ENCODE results near the gene CES3. TPM values are rescaled to one million over a fixed set of nuclear protein-coding genes. Genes with fewer than 3 reads are reported as not detected.
"Not testable (repeated sequence)": the region's sequence is repeated elsewhere in the genome, so short reads cannot be mapped to it uniquely, and the experiment has no call there.

CES3 gene
- total RNA-seq, 2 experiments from 2014 or later = 1.4 to 2.7 TPM

DNA sequence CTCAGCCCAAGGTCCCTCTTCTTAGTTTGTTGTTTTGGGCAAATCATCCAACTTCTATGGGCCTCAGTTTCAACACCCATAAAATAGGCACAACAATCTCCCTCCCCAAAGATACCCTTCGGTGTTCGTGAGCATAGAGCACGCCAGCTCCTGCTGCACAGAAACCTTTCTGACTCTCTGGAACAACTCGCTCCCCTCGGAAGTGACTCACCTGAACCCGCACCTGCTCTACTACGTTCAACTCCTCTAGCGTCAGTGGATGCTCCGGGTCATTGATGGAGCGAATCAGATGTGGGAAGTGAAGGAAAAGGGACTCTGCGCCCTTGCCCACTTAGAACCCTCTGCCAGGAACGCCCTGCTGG lies 27.3 kb upstream of the CES3 start:
- no peak for DNase-seq (ENCODE audit: low spot score)
- Histone ChIP-seq H3K27ac (ENCODE audit: low read depth, low read length, poor library complexity, severe bottlenecking) (peak overlapping the region; percentile 34), H2AFZ (ENCODE audit: low read length) (peak overlapping the region; percentile 75), H3K79me2 (ENCODE audit: insufficient read depth, low read depth, low read length) (peaks cover 7% of the 10 kb centered on the region; the same call in 1 of the 2 replicates), H3K9me2 (ENCODE audit: insufficient read depth, low read length) (no peaks in the 10 kb centered on the region), H3K4me2 (ENCODE audit: low read length) (peak overlapping the region; percentile 95), H3K9me3 (ENCODE audit: low read length) (no peaks in the 10 kb centered on the region), H4K20me1 (ENCODE audit: insufficient read depth, low read length) (no peaks in the 10 kb centered on the region), H3K4me3 (ENCODE audit: low read depth, low read length, poor library complexity, severe bottlenecking) (peak overlapping the region; percentile 88), H3K36me3 (ENCODE audit: insufficient read depth, low read length) (peaks cover 8% of the 10 kb centered on the region; the same call in 1 of the 2 replicates), H3K4me1 (ENCODE audit: insufficient read depth, low read length, poor library complexity, severe bottlenecking) (peaks cover 12% of the 10 kb centered on the region)
- TSS peak; percentile 58 for BruUV-seq (replicated peaks)
- ChIA-PET CTCF (ENCODE audit: unreplicated experiment) (no interaction called here), POLR2A (no interaction called here)
- intact Hi-C loops (cut with micrococcal nuclease; ENCODE audit: unreplicated experiment) = loop anchor here (5.0 kb wide), 1 partner anchor 36 kb away; no protein-coding TSS in a partner anchor
- TF ChIP-seq EZH2phosphoT487 (IDR thresholded peaks at IDR 0.05; ENCODE audit: borderline replicate concordance, low read depth, low read length) = no peak
- TF ChIP-seq, protein P1, sequence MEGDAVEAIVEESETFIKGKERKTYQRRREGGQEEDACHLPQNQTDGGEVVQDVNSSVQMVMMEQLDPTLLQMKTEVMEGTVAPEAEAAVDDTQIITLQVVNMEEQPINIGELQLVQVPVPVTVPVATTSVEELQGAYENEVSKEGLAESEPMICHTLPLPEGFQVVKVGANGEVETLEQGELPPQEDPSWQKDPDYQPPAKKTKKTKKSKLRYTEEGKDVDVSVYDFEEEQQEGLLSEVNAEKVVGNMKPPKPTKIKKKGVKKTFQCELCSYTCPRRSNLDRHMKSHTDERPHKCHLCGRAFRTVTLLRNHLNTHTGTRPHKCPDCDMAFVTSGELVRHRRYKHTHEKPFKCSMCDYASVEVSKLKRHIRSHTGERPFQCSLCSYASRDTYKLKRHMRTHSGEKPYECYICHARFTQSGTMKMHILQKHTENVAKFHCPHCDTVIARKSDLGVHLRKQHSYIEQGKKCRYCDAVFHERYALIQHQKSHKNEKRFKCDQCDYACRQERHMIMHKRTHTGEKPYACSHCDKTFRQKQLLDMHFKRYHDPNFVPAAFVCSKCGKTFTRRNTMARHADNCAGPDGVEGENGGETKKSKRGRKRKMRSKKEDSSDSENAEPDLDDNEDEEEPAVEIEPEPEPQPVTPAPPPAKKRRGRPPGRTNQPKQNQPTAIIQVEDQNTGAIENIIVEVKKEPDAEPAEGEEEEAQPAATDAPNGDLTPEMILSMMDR (conservative IDR thresholded peaks at IDR 0.05; ENCODE audit: low read length) = no peak

- peak within 1 kb of the TSS; percentile 95 for H3K4me2 ChIP-seq (ENCODE audit: low read length)
- H3K4me3 ChIP-seq (ENCODE audit: low read depth, low read length, poor library complexity, severe bottlenecking) = peak within 1 kb of the TSS; percentile 88
- no peaks in the 10 kb centered on the region for H4K20me1 ChIP-seq (ENCODE audit: insufficient read depth, low read length)
- H3K36me3 ChIP-seq (ENCODE audit: insufficient read depth, low read length) = peaks cover 8% of the 10 kb centered on the region; the same call in 1 of the 2 replicates
- no peaks in the 10 kb centered on the region for H3K9me2 ChIP-seq (ENCODE audit: insufficient read depth, low read length)
- peak within 1 kb of the TSS; percentile 75 for H2AFZ ChIP-seq (ENCODE audit: low read length)
- no peak for TF ChIP-seq EZH2phosphoT487 (IDR thresholded peaks at IDR 0.05; ENCODE audit: borderline replicate concordance, low read depth, low read length)
- TF ChIP-seq, protein P1 (conservative IDR thresholded peaks at IDR 0.05; ENCODE audit: low read length) = no peak
- POLR2A ChIA-PET = interaction anchor here (0.6 kb wide), 1 partner anchor 10 kb away, joined by 3 read pairs; no protein-coding TSS in a partner anchor
- H3K4me1 ChIP-seq (ENCODE audit: insufficient read depth, low read length, poor library complexity, severe bottlenecking) = peaks cover 12% of the 10 kb centered on the region
- peak within 1 kb of the TSS; percentile 34 for H3K27ac ChIP-seq (ENCODE audit: low read depth, low read length, poor library complexity, severe bottlenecking)
- no peaks in the 10 kb centered on the region for H3K9me3 ChIP-seq (ENCODE audit: low read length)
- intact Hi-C loops (cut with micrococcal nuclease; ENCODE audit: unreplicated experiment) = loop anchor here (5.0 kb wide), 1 partner anchor 37 kb away; no protein-coding TSS in a partner anchor
- CTCF ChIA-PET (ENCODE audit: unreplicated experiment) = no interaction called here
- BruUV-seq (replicated peaks) = no TSS peak
- H3K79me2 ChIP-seq (ENCODE audit: insufficient read depth, low read depth, low read length) = peaks cover 7% of the 10 kb centered on the region; the same call in 1 of the 2 replicates
- peak; percentile 88 for DNase-seq (ENCODE audit: low spot score)
Measured at GRCh38 chr16:66934138-66934838, 26.8 kb upstream of the CES3 start, which contains the start of gene CIAO2B. Gene CIAO2B (minus strand): TSS chr16:66934402. CDS start chr16:66934364, 38 bp downstream.

DNA sequence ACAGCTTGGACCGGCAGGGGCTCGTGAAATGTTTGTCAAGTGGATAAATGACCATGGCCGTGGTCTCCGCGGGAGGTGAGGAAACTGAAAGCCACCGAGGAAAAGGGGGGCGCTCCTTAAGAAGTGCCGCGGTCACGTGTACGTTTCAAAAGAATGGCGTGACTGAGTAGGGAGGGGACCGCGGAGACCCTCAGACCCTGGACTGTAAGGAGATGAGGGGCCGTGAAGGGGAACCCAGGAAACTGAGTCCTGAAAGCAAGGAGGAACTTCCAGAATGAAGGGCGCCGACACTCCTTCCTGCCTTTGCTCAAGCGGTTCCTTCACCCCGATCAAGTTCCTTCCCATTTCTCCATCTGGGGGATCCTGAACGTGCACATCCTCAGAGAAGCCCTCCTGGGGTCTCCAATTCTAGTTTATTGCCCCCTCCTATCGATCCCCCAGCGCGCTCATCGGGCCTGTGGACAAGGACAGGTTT lies 26.2 kb upstream of the CES3 start:
- CTCF ChIA-PET (ENCODE audit: unreplicated experiment) = not testable (repeated sequence)
- TSS peak; percentile 66 for BruUV-seq (replicated peaks)
- H2AFZ ChIP-seq (ENCODE audit: low read length) = peak overlapping the region; percentile 55

More for the DNA sequence above, 26.2 kb upstream of the CES3 start:
- H3K27ac ChIP-seq (ENCODE audit: low read depth, low read length, poor library complexity, severe bottlenecking) = peak overlapping the region; percentile 34
- H3K36me3 ChIP-seq (ENCODE audit: insufficient read depth, low read length); H3K9me2 ChIP-seq (ENCODE audit: insufficient read depth, low read length); H4K20me1 ChIP-seq (ENCODE audit: insufficient read depth, low read length); H3K79me2 ChIP-seq (ENCODE audit: insufficient read depth, low read depth, low read length); H3K9me3 ChIP-seq (ENCODE audit: low read length): not testable (repeated sequence)
- intact Hi-C loops (cut with micrococcal nuclease; ENCODE audit: unreplicated experiment) = loop anchor here (5.0 kb wide), 1 partner anchor 38 kb away; no protein-coding TSS in a partner anchor
- H3K4me3 ChIP-seq (ENCODE audit: low read depth, low read length, poor library complexity, severe bottlenecking) = peak overlapping the region; percentile 88
- POLR2A ChIA-PET = interaction anchor here (0.6 kb wide), 1 partner anchor 9 kb away, joined by 3 read pairs; no protein-coding TSS in a partner anchor
- peak; percentile 12 for DNase-seq (ENCODE audit: low spot score)
- peaks cover 12% of the 10 kb centered on the region for H3K4me1 ChIP-seq (ENCODE audit: insufficient read depth, low read length, poor library complexity, severe bottlenecking)
- H3K4me2 ChIP-seq (ENCODE audit: low read length) = peak overlapping the region; percentile 95

Data from OCI-LY7 (cell line).